ENCODE data around the gene LRRC59.

LRRC59 gene

GRCh38 chr17:50386510-50386909, 10.8 kb downstream of the LRRC59 start:
- DNase-seq (ENCODE audit: low read depth) = no peak

GRCh38 chr17:50382931-50383330, 14.4 kb downstream of the LRRC59 start:
- DNase-seq (ENCODE audit: low read depth) = no peak

GRCh38 chr17:50381920-50382319, 15.4 kb downstream of the LRRC59 start:
- DNase-seq (ENCODE audit: low read depth) = no peak

GRCh38 chr17:50381260-50381815, 16.0 kb downstream of the LRRC59 start:
- no peak for DNase-seq (ENCODE audit: low read depth)

GRCh38 chr17:50380369-50381259, 16.7 kb downstream of the LRRC59 start:
- no peak for DNase-seq (ENCODE audit: low read depth)

- no peak for DNase-seq (ENCODE audit: low read depth)
Observed at GRCh38 chr17:50379351-50380132, 17.8 kb downstream of the LRRC59 start.

GRCh38 chr17:50375858-50376538, 21.3 kb downstream of the LRRC59 start:
- DNase-seq (ENCODE audit: low read depth) = no peak

- DNase-seq (ENCODE audit: low read depth) = no peak
Observed at GRCh38 chr17:50373705-50374104, 23.6 kb downstream of the LRRC59 start.

GRCh38 chr17:50372758-50373556, 24.4 kb downstream of the LRRC59 start, which contains the start of the genes EME1 and MRPL27:
Gene EME1 (plus strand): TSS chr17:50373229. CDS start chr17:50375209, 1,980 bp downstream.
Gene MRPL27 (minus strand): TSS chr17:50373184. CDS start chr17:50373170, 14 bp downstream.
- DNase-seq (ENCODE audit: low read depth) = peak; percentile 73

- no peak for DNase-seq (ENCODE audit: low read depth)
Observed at GRCh38 chr17:50372222-50372757, 25.0 kb downstream of the LRRC59 start.

GRCh38 chr17:50371526-50371925, 25.8 kb downstream of the LRRC59 start:
- no peak for DNase-seq (ENCODE audit: low read depth)

GRCh38 chr17:50370052-50370451, 27.3 kb downstream of the LRRC59 start:
- DNase-seq (ENCODE audit: low read depth) = no peak

GRCh38 chr17:50367401-50367800, 29.9 kb downstream of the LRRC59 start:
- DNase-seq (ENCODE audit: low read depth) = no peak

- DNase-seq (ENCODE audit: low read depth) = no peak
Observed at GRCh38 chr17:50365649-50366393, 31.5 kb downstream of the LRRC59 start.

- no peak for DNase-seq (ENCODE audit: low read depth)
Observed at GRCh38 chr17:50365165-50365564, 32.2 kb downstream of the LRRC59 start.

- DNase-seq (ENCODE audit: low read depth) = no peak
Observed at GRCh38 chr17:50364715-50365114, 32.6 kb downstream of the LRRC59 start.

- DNase-seq (ENCODE audit: low read depth) = no peak
Observed at GRCh38 chr17:50364061-50364458, 33.3 kb downstream of the LRRC59 start.

- no peak for DNase-seq (ENCODE audit: low read depth)
Observed at GRCh38 chr17:50363217-50364060, 33.9 kb downstream of the LRRC59 start.

- DNase-seq (ENCODE audit: low read depth) = no peak
Observed at GRCh38 chr17:50362661-50363060, 34.7 kb downstream of the LRRC59 start.
